Measurements from ENCODE around the gene TWSG1.
"Not testable (repeated sequence)": the region's sequence is repeated elsewhere in the genome, so short reads cannot be mapped to it uniquely, and the experiment has no call there.

GRCh38 chr18:9424235-9424634 is 89.7 kb downstream of the TWSG1 start:
- TF ChIP-seq, protein P1, sequence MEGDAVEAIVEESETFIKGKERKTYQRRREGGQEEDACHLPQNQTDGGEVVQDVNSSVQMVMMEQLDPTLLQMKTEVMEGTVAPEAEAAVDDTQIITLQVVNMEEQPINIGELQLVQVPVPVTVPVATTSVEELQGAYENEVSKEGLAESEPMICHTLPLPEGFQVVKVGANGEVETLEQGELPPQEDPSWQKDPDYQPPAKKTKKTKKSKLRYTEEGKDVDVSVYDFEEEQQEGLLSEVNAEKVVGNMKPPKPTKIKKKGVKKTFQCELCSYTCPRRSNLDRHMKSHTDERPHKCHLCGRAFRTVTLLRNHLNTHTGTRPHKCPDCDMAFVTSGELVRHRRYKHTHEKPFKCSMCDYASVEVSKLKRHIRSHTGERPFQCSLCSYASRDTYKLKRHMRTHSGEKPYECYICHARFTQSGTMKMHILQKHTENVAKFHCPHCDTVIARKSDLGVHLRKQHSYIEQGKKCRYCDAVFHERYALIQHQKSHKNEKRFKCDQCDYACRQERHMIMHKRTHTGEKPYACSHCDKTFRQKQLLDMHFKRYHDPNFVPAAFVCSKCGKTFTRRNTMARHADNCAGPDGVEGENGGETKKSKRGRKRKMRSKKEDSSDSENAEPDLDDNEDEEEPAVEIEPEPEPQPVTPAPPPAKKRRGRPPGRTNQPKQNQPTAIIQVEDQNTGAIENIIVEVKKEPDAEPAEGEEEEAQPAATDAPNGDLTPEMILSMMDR (IDR thresholded peaks at IDR 0.05; ENCODE audit: extremely low read depth in 1 of 2, insufficient read depth in 1 of 2, low read depth in 1 of 2, low read length in 2 of 2), result not testable (repeated sequence)
- TF ChIP-seq, protein P2, sequence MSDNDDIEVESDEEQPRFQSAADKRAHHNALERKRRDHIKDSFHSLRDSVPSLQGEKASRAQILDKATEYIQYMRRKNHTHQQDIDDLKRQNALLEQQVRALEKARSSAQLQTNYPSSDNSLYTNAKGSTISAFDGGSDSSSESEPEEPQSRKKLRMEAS (IDR thresholded peaks at IDR 0.05; ENCODE audit: insufficient read depth, insufficient read length), result not testable (repeated sequence)
- not testable (repeated sequence) for TF ChIP-seq POLR2A (IDR thresholded peaks at IDR 0.05; ENCODE audit: low read depth, low read length); JUN (IDR thresholded peaks at IDR 0.05; ENCODE audit: borderline replicate concordance, insufficient read depth, insufficient read length, low read depth); POLR2AphosphoS5 (IDR thresholded peaks at IDR 0.05; ENCODE audit: insufficient read depth, low read depth, low read length); EZH2 (IDR thresholded peaks at IDR 0.05; ENCODE audit: borderline replicate concordance, low read depth, low read length, severe bottlenecking); MYC (IDR thresholded peaks at IDR 0.05; ENCODE audit: low read depth, low read length)
